HCT116 (cell line): ENCODE measurements around the gene IER5L. TPM values are rescaled to one million over a fixed set of nuclear protein-coding genes. Genes with fewer than 3 reads are reported as not detected.

ENCODE experiments used
- ATAC-seq: fragments of 200-7000 bp; cut with Tn5 transposase; 2 replicates; pipeline ENCODE4 v1.9.1; 2020; ENCODE audit warnings: mild to moderate bottlenecking, moderate library complexity
- BruUV-seq: library from RNA; stranded (reverse); fragments of 400-500 nt; replicated peaks from 2 replicates; lab custom pipeline; 2021; lab: Mats Ljungman, UMichigan
- CTCF ChIA-PET: fragments of 300-600 bp; sonication (Branson Sonifier 250); formaldehyde crosslinking; loops from one replicate; lab custom pipeline; 2021; ENCODE audit warnings: antibody characterized with exemption; lab: Charles Lee
- POLR2A ChIA-PET: fragments of 300-600, 350-600 bp; sonication (Branson Sonifier 250); formaldehyde crosslinking; loops from one replicate; lab custom pipeline; 2021; ENCODE audit warnings: antibody characterized with exemption; lab: Charles Lee
- RAD21 ChIA-PET, 2 experiments: fragments of 300-600 bp; sonication (Branson Sonifier 250); formaldehyde crosslinking; loops; one replicate each; lab custom pipeline; 2023; ENCODE audit warnings: low total read pairs in 2 of 2; ENCODE audit not compliant: uncharacterized antibody in 2 of 2, unreplicated experiment in 2 of 2, low non-redundant PET in 1 of 2; lab: Charles Lee
- DNase-seq: peaks from one replicate; pipeline ENCODE4 v3.0.0-alpha.2; 2010; ENCODE audit warnings: low read depth, low spot score
- H2AFZ ChIP-seq: fragments of 200-600 bp; shearing (Covaris generic), sonication (generic); 2 replicates; pipeline ENCODE4 v1.6.1; 2017; ENCODE audit warnings: low read depth, mixed run types, mixed read lengths, antibody characterized with exemption, low read length; ENCODE audit not compliant: poor library complexity, severe bottlenecking
- H3K27ac ChIP-seq: 2 replicates; pipeline ENCODE4 v1.5.1; 2012; ENCODE audit warnings: low read depth, low read length
- H3K27me3 ChIP-seq: fragments of 200-600 bp; sonication (generic); 2 replicates; pipeline ENCODE4 v1.6.1; 2016; ENCODE audit warnings: mixed run types, low read length, mixed read lengths; ENCODE audit not compliant: insufficient read depth
- H3K36me3 ChIP-seq, 2 experiments: fragments of 200-500 bp in 1 of 2; fragments of 200-600 bp in 1 of 2; sonication (Bioruptor generic) in 1 of 2; sonication (generic) in 1 of 2; 2 replicates each; pipeline versions ENCODE4 v1.5.1 to v1.6.1; 2014 to 2016; ENCODE audit warnings: low read length in 2 of 2, inconsistent platforms in 1 of 2, mixed read lengths in 1 of 2, mixed run types in 1 of 2; ENCODE audit not compliant: insufficient read depth in 2 of 2, control insufficient read depth in 1 of 2
- H3K4me1 ChIP-seq, 2 experiments: fragments of 200-600 bp in 1 of 2; sonication (generic) in 1 of 2; 2 replicates each; pipeline versions ENCODE4 v1.5.1 to v1.6.1; 2012 to 2017; ENCODE audit warnings: low read length in 2 of 2, inconsistent platforms in 1 of 2, mild to moderate bottlenecking in 1 of 2, mixed read lengths in 1 of 2, mixed run types in 1 of 2, moderate library complexity in 1 of 2; ENCODE audit not compliant: insufficient read depth in 2 of 2, control insufficient read depth in 1 of 2
- H3K4me2 ChIP-seq: fragments of 200-600 bp; sonication (generic); 2 replicates; pipeline ENCODE4 v1.6.1; 2017; ENCODE audit warnings: mixed run types, low read length, mixed read lengths
- H3K4me3 ChIP-seq, 2 experiments: fragments of 200-600 bp in 1 of 2; sonication (generic) in 1 of 2; replicated peaks in 1 of 2; 2 replicates each; pipeline ENCODE4 v1.5.1; 2011 to 2016; ENCODE audit warnings: low read length in 2 of 2, control low read depth in 1 of 2, low read depth in 1 of 2, mild to moderate bottlenecking in 1 of 2, mixed read lengths in 1 of 2, mixed run types in 1 of 2
- H3K79me2 ChIP-seq: fragments of 200-600 bp; sonication (generic); 2 replicates; pipeline ENCODE4 v1.6.1; 2017; ENCODE audit warnings: mild to moderate bottlenecking, mixed run types, low read length, moderate library complexity, mixed read lengths; ENCODE audit not compliant: insufficient read depth
- H3K9ac ChIP-seq: fragments of 200-600 bp; sonication (generic); 2 replicates; pipeline ENCODE4 v1.6.1; 2016; ENCODE audit warnings: low read length, mixed read lengths
- H3K9me2 ChIP-seq: fragments of 200-600 bp; sonication (generic), shearing (Covaris generic); 2 replicates; pipeline ENCODE4 v1.6.1; 2017; ENCODE audit warnings: mixed run types, mild to moderate bottlenecking, moderate library complexity; ENCODE audit not compliant: insufficient read depth
- H3K9me3 ChIP-seq, 2 experiments: fragments of 200-500 bp in 1 of 2; fragments of 200-600 bp in 1 of 2; sonication (Bioruptor generic) in 1 of 2; sonication (generic) in 1 of 2; 2 replicates each; pipeline ENCODE4 v1.6.1; 2014 to 2017; ENCODE audit warnings: low read length in 2 of 2, mixed read lengths in 2 of 2, inconsistent platforms in 1 of 2, low read depth in 1 of 2, mild to moderate bottlenecking in 1 of 2, mixed run types in 1 of 2, moderate library complexity in 1 of 2; ENCODE audit not compliant: control insufficient read depth in 1 of 2, insufficient read depth in 1 of 2
- H4K20me1 ChIP-seq: fragments of 200-600 bp; sonication (generic), shearing (Covaris generic); 2 replicates; pipeline ENCODE4 v1.6.1; 2017; ENCODE audit warnings: mixed run types, mild to moderate bottlenecking, moderate library complexity; ENCODE audit not compliant: insufficient read depth
- CEBPB ChIP-seq: IDR thresholded peaks from 2 replicates; pipeline ENCODE4 v1.6.1; 2012; ENCODE audit warnings: low read depth
- ELF1 ChIP-seq: IDR thresholded peaks from 2 replicates; pipeline ENCODE4 v1.6.1; 2012; ENCODE audit warnings: low read depth, borderline replicate concordance
- FOSL1 ChIP-seq: IDR thresholded peaks from 2 replicates; pipeline ENCODE4 v1.6.1; 2012; ENCODE audit warnings: low read depth
- JUND ChIP-seq: IDR thresholded peaks from 2 replicates; pipeline ENCODE4 v1.6.1; 2012
- POLR2A ChIP-seq: IDR thresholded peaks from 2 replicates; pipeline ENCODE4 v1.7.0; 2011; ENCODE audit warnings: borderline replicate concordance; ENCODE audit not compliant: insufficient read depth, insufficient read length; ENCODE audit errors: extremely low read depth
- SRF ChIP-seq: IDR thresholded peaks from 2 replicates; pipeline ENCODE4 v1.6.1; 2012; ENCODE audit warnings: low read depth
- TCF7L2 ChIP-seq: IDR thresholded peaks from 2 replicates; pipeline ENCODE4 v1.7.0; 2011; ENCODE audit warnings: borderline replicate concordance, inconsistent platforms; ENCODE audit not compliant: insufficient read depth, insufficient read length; ENCODE audit errors: extremely low read depth
- intact Hi-C: fragments of 100-400 bp; cut with micrococcal nuclease; formaldehyde crosslinking; loops from 2 replicates; pipeline ENCODE4 v1.10.0; 2022
- total RNA-seq: library from RNA; stranded (reverse); gene quantifications from one replicate; pipeline ENCODE4 v1.2.1, GENCODE V29; 2021; ENCODE audit not compliant: unreplicated experiment
- TF ChIP-seq, protein P1 (sequence below), 3 experiments: fragments of 200-600 bp in 1 of 3; sonication (generic) in 1 of 3; IDR thresholded peaks in 2 of 3; conservative IDR thresholded peaks in 1 of 3; 2 replicates each; pipeline ENCODE4 v1.5.1; 2012 to 2017; ENCODE audit warnings: low read depth in 2 of 3, low read length in 2 of 3, antibody characterized with exemption in 1 of 3, borderline replicate concordance in 1 of 3, control low read depth in 1 of 3, mild to moderate bottlenecking in 1 of 3, mixed read lengths in 1 of 3, mixed run types in 1 of 3, moderate library complexity in 1 of 3; ENCODE audit not compliant: insufficient read depth in 1 of 3

Gene IER5L
- total RNA-seq, 1 experiment from 2014 or later: 195 TPM

DNA sequence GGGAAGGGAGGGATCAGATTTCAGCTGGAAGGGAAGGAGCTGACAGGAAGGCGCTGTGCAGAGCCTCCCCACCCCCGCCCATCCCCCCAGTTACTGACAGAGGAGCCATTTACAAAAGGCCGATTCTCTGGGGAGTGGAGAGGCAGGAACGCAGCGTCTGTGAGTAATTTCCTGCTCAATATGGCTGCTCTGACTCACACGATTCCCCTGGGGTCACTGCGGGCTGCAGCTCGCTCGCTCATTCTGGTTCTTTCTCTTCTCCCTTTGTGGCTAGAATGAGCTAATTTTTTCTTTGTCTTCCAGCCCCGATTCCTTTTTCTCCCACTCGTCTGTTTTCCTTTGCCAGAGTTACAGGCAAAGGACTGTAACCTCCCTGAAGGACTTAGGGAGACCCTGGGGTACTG lies 38.1 kb downstream of the IER5L start (continued):
- TF ChIP-seq SRF: no peak
- no peak for TF ChIP-seq JUND
- no peak for TF ChIP-seq FOSL1
- no peak for TF ChIP-seq CEBPB

DNA sequence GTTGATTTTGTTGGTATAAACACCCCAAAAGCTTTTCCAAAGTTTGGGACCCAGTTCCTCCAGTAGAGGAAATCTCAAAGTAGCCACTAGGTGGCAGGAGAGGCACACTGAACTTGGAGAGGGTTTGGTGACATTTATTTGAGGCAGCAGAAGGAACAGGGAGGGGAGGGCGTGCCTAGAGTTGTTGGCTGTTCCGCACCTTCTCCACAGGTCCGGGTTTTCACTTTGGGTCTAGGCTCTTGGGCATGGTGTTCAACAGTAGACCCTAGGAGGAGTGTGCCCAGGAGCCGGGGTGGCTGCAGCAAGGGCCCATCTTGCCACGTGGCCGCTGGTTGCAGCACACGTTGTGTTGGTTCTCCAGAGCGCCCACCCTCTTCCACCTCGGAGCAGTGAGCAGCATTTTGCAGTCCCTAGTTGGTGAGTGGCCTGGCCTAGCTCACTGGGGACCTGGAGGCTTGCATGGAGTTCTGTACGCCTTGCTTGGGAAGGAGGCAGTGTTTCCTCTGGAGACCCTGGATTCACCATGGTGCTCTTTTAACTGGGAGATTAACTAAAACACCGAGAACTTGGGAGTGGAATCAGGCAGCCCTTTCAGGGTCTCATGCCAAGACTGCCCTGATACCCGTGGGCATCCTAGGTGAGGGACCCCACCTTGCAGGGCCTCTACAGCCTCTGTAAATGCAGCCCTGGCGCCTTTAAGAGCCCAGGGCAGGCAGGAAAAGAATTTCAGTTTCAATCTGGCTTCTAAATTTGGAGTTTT lies 38.6 kb downstream of the IER5L start:
- H3K27ac ChIP-seq: peak overlapping the region; percentile 99
- peak; percentile 48 for ATAC-seq

More for the DNA sequence above, 38.6 kb downstream of the IER5L start:
- RAD21 ChIA-PET: interaction anchor here (0.6 to 1.6 kb wide), 13 partner anchors 8 to 487 kb away, joined by 3 to 9 read pairs (median 3); partner anchors contain the start of genes NTMT1 (in 2 of the 2) and IER5L (in 1 of the 2)
- H3K79me2 ChIP-seq: peaks cover 37% of the 10 kb centered on the region
- peak overlapping the region; percentile 85 for H3K4me2 ChIP-seq
- H3K4me3 ChIP-seq: peak overlapping the region; percentile 60 to 69
- no peak overlapping the region for H2AFZ ChIP-seq
- POLR2A ChIA-PET: interaction anchor here (0.7 to 2.8 kb wide), 17 partner anchors 8 to 598 kb away, joined by 3 to 26 read pairs (median 3); partner anchors contain the start of genes IER5L, NTMT1 and PTPA
- peaks cover 4 to 23% of the 10 kb centered on the region in 2 experiments; a peak in 2 of 4 replicates for H3K36me3 ChIP-seq
- no peaks in the 10 kb centered on the region for H4K20me1 ChIP-seq
- BruUV-seq: TSS peak; percentile 92
- no peaks in the 10 kb centered on the region for H3K9me3 ChIP-seq
- CTCF ChIA-PET: interaction anchor here (0.7 to 6.0 kb wide), 29 partner anchors 8 to 638 kb away, joined by 3 to 77 read pairs (median 5); partner anchors contain the start of genes C9orf50, IER5L, NTMT1 and SH3GLB2
- H3K9ac ChIP-seq: peak overlapping the region; percentile 87
- DNase-seq: peak; percentile 71
- TF ChIP-seq TCF7L2 (peak; percentile 6), ELF1 (no peak), FOSL1 (no peak), POLR2A (peak; percentile 18)
- TF ChIP-seq, protein P1, sequence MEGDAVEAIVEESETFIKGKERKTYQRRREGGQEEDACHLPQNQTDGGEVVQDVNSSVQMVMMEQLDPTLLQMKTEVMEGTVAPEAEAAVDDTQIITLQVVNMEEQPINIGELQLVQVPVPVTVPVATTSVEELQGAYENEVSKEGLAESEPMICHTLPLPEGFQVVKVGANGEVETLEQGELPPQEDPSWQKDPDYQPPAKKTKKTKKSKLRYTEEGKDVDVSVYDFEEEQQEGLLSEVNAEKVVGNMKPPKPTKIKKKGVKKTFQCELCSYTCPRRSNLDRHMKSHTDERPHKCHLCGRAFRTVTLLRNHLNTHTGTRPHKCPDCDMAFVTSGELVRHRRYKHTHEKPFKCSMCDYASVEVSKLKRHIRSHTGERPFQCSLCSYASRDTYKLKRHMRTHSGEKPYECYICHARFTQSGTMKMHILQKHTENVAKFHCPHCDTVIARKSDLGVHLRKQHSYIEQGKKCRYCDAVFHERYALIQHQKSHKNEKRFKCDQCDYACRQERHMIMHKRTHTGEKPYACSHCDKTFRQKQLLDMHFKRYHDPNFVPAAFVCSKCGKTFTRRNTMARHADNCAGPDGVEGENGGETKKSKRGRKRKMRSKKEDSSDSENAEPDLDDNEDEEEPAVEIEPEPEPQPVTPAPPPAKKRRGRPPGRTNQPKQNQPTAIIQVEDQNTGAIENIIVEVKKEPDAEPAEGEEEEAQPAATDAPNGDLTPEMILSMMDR (IDR thresholded peaks at IDR 0.05 in 2 of 3, conservative IDR thresholded peaks at IDR 0.05 in 1 of 3; ENCODE audit: borderline replicate concordance in 1 of 3, insufficient read depth in 1 of 3, low read depth in 2 of 3, low read length in 2 of 3): peak in 2 of 3 experiments; percentile 76 to 92; a peak in 4 of 6 replicates
- intact Hi-C loops: loop anchor here (1.0 to 5.0 kb wide), 5 partner anchors 349 to 651 kb away; no protein-coding TSS in a partner anchor
- H3K27me3 ChIP-seq: no peaks in the 10 kb centered on the region
- no peaks in the 10 kb centered on the region for H3K9me2 ChIP-seq
- H3K4me1 ChIP-seq: peaks cover 39 to 67% of the 10 kb centered on the region in 2 experiments
